ENCODE results near the gene SIGLEC1. TPM values are rescaled to one million over a fixed set of nuclear protein-coding genes. Genes with fewer than 3 reads are reported as not detected.
A peak's percentile ranks its signal among the peaks of the same experiment; 100 is the strongest.

The SIGLEC1 gene
- total RNA-seq, 4 donors from 2014 or later = 0.61 to 3.0 (median 2.6) TPM

- Histone ChIP-seq H3K9me3 (no peaks in the 10 kb centered on the region), H3K27ac (peak overlapping the region; percentile 14 to 76 (median 64)), H3K36me3 (no peaks in the 10 kb centered on the region), H3K27me3 (peaks cover 5 to 14% (median 8%) of the 10 kb centered on the region in 3 donors), H3K4me1 (peaks cover 16 to 18% of the 10 kb centered on the region in 2 donors), H3K4me3 (no peak overlapping the region)
- intact Hi-C loops (cut with DNase I; ENCODE audit: low total_unique reads) = loop anchor here (1.0 kb wide), 1 partner anchor 21 kb away; no protein-coding TSS in a partner anchor
- in situ Hi-C loops (cut with MboI; ENCODE audit: low sequenced_read_pairs in 4 of 4) = no loop called here
- no peak for DNase-seq
- ATAC-seq = peak in 1 of 2 donors; percentile 26
- no peak for TF ChIP-seq CTCF (IDR thresholded peaks at IDR 0.05 in 4 of 5, conservative IDR thresholded peaks at IDR 0.05 in 1 of 5)
- TF ChIP-seq POLR2A (IDR thresholded peaks at IDR 0.05) = no peak
Observed at GRCh38 chr20:3686421-3686820, 26.0 kb downstream of the SIGLEC1 start.

GRCh38 chr20:3685341-3685740 is 27.1 kb downstream of the SIGLEC1 start:
- H3K4me3 ChIP-seq = no peak overlapping the region
- no peak for TF ChIP-seq CTCF (IDR thresholded peaks at IDR 0.05 in 4 of 5, conservative IDR thresholded peaks at IDR 0.05 in 1 of 5)
- TF ChIP-seq POLR2A (IDR thresholded peaks at IDR 0.05) = no peak
- ATAC-seq = no peak
- no peaks in the 10 kb centered on the region for H3K9me3 ChIP-seq
- H3K27me3 ChIP-seq = peaks cover 5 to 23% (median 9%) of the 10 kb centered on the region in 3 donors
- no peak overlapping the region for H3K27ac ChIP-seq
- in situ Hi-C loops (cut with MboI; ENCODE audit: low sequenced_read_pairs in 4 of 4) (no loop called here), intact Hi-C loops (cut with DNase I; ENCODE audit: low total_unique reads) (no loop called here)
- H3K4me1 ChIP-seq = peaks cover 16 to 19% of the 10 kb centered on the region in 2 donors
- no peaks in the 10 kb centered on the region for H3K36me3 ChIP-seq
- no peak for DNase-seq

- intact Hi-C loops (cut with DNase I; ENCODE audit: low total_unique reads) = no loop called here
- DNase-seq = no peak
- H3K27me3 ChIP-seq = peaks cover 5 to 23% (median 9%) of the 10 kb centered on the region in 3 donors
- in situ Hi-C loops (cut with MboI; ENCODE audit: low sequenced_read_pairs in 4 of 4) = no loop called here
- H3K4me3 ChIP-seq = peak within 1 kb of the TSS; percentile 48 to 60 (median 56)
- ATAC-seq = no peak
- peak within 1 kb of the TSS; percentile 63 to 70 (median 66) for H3K27ac ChIP-seq
- no peaks in the 10 kb centered on the region for H3K36me3 ChIP-seq
- no peak for TF ChIP-seq CTCF (IDR thresholded peaks at IDR 0.05 in 4 of 5, conservative IDR thresholded peaks at IDR 0.05 in 1 of 5)
- no peak for TF ChIP-seq POLR2A (IDR thresholded peaks at IDR 0.05)
- peaks cover 12 to 19% of the 10 kb centered on the region in 2 donors for H3K4me1 ChIP-seq
- no peaks in the 10 kb centered on the region for H3K9me3 ChIP-seq
Observed at GRCh38 chr20:3681931-3682781, 30.2 kb downstream of the SIGLEC1 start, which contains the start of gene ADAM33. ADAM33 (minus strand) TSS chr20:3682010; CDS start chr20:3682004, 6 bp downstream.

GRCh38 chr20:3681352-3681930 is 31.0 kb downstream of the SIGLEC1 start:
- in situ Hi-C loops (cut with MboI; ENCODE audit: low sequenced_read_pairs in 4 of 4) (no loop called here), intact Hi-C loops (cut with DNase I; ENCODE audit: low total_unique reads) (no loop called here)
- Histone ChIP-seq H3K9me3 (no peaks in the 10 kb centered on the region), H3K4me3 (peak overlapping the region; percentile 48 to 60 (median 56)), H3K27me3 (peaks cover 5 to 23% (median 9%) of the 10 kb centered on the region in 3 donors), H3K36me3 (no peaks in the 10 kb centered on the region), H3K4me1 (peaks cover 5 to 17% of the 10 kb centered on the region in 2 donors), H3K27ac (peak overlapping the region; percentile 63 to 70 (median 66))
- no peak for DNase-seq
- ATAC-seq = no peak
- no peak for TF ChIP-seq POLR2A (IDR thresholded peaks at IDR 0.05)
- TF ChIP-seq CTCF (IDR thresholded peaks at IDR 0.05 in 4 of 5, conservative IDR thresholded peaks at IDR 0.05 in 1 of 5) = no peak
